ENCODE measurements around the gene ZNF865.
A peak's percentile ranks its signal among the peaks of the same experiment; 100 is the strongest.

DNA sequence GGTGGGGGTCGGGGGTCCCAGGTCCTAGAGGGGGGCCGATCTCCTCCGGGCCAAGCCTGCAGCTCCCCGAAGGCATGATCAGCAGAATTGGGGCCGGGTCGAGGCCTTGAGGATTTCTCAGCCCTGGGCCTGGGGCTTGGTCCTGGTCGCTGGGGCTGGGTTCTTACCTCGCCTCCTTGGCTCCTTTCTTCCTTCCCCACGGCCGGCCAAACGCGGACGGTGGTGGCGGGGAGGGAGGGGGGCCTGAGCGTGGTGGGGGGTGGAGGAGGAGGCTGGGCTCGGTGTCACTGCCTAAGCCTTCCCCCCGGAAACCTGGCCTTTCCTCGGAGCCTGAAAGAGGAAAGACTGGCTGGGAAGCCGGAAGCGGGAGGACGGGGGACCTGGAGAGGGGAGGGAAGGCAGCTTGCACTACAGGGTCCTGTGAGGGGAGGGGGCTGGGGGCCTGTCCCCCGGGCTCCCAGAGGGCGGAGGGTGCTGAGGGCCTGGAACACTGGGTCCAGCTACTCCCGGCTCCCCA, 24.8 kb upstream of the ZNF865 start, which contains the start of gene ZNF579:
- TF ChIP-seq TAF1 (IDR thresholded peaks at IDR 0.05; ENCODE audit: borderline replicate concordance, insufficient read depth, low read length), result 0 out of 2 replicates have a peak, but pooled peaks have one; percentile 40
- peak; percentile 53; the same call in 1 of the 2 replicates for TF ChIP-seq POLR2AphosphoS5 (IDR thresholded peaks at IDR 0.05; ENCODE audit: low read depth, low read length)
- TF ChIP-seq SIN3A (IDR thresholded peaks at IDR 0.05; ENCODE audit: borderline replicate concordance, insufficient read depth, low read length), result peak; percentile 24; the same call in 1 of the 2 replicates

Data from PFSK-1 (cell line).